Stimulated activated naive CD8-positive, alpha-beta T cell treated with anti-CD3 and anti-CD28 coated beads, Interleukin-15, Interleukin-2, amounts not matched to agents 100 ng/mL and 50 ng/mL, for 24 hours (primary cell): ENCODE results near the gene HNRNPA1.
"Not testable (repeated sequence)": the region's sequence is repeated elsewhere in the genome, so short reads cannot be mapped to it uniquely, and the experiment has no call there.

ENCODE experiments used
- H3K27ac Mint-ChIP-seq: one replicate; pipeline ENCODE4 v1.8.0; 2021; ENCODE audit warnings: mild to moderate bottlenecking, mixed read lengths
- H3K27me3 Mint-ChIP-seq: one replicate; pipeline ENCODE4 v1.8.0; 2021; ENCODE audit warnings: mixed read lengths
- H3K36me3 Mint-ChIP-seq: one replicate; pipeline ENCODE4 v1.8.0; 2021; ENCODE audit warnings: low read depth, mixed read lengths
- H3K4me1 Mint-ChIP-seq: one replicate; pipeline ENCODE4 v1.8.0; 2021; ENCODE audit warnings: low read depth, mixed read lengths
- H3K4me3 Mint-ChIP-seq: one replicate; pipeline ENCODE4 v1.8.0; 2021; ENCODE audit warnings: mild to moderate bottlenecking, mixed read lengths
- H3K9me3 Mint-ChIP-seq: one replicate; pipeline ENCODE4 v1.8.0; 2021; ENCODE audit warnings: mixed read lengths

The HNRNPA1 gene

GRCh38 chr12:54284070-54284780 lies 3.7 kb downstream of the HNRNPA1 start:
- H3K27ac Mint-ChIP-seq, H3K4me3 Mint-ChIP-seq, H3K9me3 Mint-ChIP-seq, H3K27me3 Mint-ChIP-seq, H3K36me3 Mint-ChIP-seq: not testable (repeated sequence)
- peaks cover 55% of the 10 kb centered on the region for H3K4me1 Mint-ChIP-seq

GRCh38 chr12:54285150-54286041 lies 4.9 kb downstream of the HNRNPA1 start:
- H3K27ac Mint-ChIP-seq: peak overlapping the region; percentile 76
- H3K4me3 Mint-ChIP-seq: no peak overlapping the region
- no peaks in the 10 kb centered on the region for H3K9me3 Mint-ChIP-seq
- H3K4me1 Mint-ChIP-seq: peaks cover 55% of the 10 kb centered on the region
- H3K36me3 Mint-ChIP-seq: no peaks in the 10 kb centered on the region
- H3K27me3 Mint-ChIP-seq: no peaks in the 10 kb centered on the region

DNA sequence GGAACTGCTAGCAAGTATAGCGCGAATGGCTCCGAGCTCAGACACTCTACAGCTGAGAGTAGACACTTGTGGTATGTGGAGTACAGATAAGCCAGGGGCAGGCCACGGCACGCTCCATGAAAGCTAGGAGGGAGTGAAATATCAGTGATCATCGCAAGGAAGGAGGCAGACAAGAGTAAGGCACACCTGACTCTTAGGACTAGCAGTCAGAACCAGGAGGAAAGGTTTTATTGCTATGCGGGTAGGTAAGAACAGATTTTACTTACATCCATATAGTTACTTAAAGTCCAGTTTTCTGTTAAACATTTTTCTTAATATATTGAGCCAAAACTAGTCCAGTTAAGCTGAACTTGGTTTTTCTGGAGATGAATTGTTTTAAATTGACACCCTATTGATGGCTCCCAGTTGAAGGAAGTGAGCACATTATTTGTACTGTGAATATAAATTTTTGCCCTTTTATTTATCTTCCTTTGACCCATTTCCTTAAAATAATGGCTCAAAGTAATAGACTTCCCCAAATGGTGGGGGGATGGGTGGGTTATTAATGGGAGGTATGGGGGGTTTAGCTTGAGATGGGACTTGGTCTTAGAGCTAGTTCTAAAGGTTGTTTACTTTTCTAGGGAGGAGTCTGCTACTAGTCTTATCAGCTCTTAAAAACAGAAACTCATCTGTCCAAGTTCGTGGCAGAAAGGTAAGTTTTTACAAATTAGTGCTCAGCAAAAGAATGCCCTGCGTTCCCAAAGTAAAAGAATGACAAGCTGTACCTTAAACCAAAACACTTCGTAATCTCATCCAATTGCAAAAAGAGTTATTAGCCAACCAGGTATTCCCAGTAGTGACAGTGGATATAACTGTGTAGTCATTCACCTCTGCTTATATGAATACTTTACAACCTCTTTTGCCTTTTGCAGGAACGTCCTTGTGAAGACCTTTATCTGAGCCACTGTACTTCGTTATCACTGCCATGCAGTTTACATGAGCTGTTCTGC lies 5.8 kb downstream of the HNRNPA1 start:
- H3K27me3 Mint-ChIP-seq: no peaks in the 10 kb centered on the region
- H3K4me3 Mint-ChIP-seq: no peak overlapping the region
- H3K9me3 Mint-ChIP-seq: no peaks in the 10 kb centered on the region
- H3K4me1 Mint-ChIP-seq: peaks cover 54% of the 10 kb centered on the region
- peak overlapping the region; percentile 74 for H3K27ac Mint-ChIP-seq
- no peaks in the 10 kb centered on the region for H3K36me3 Mint-ChIP-seq

GRCh38 chr12:54287261-54288157 lies 7.0 kb downstream of the HNRNPA1 start:
- no peaks in the 10 kb centered on the region for H3K27me3 Mint-ChIP-seq
- no peaks in the 10 kb centered on the region for H3K9me3 Mint-ChIP-seq
- H3K4me3 Mint-ChIP-seq: no peak overlapping the region
- H3K27ac Mint-ChIP-seq: peak overlapping the region; percentile 3
- no peaks in the 10 kb centered on the region for H3K36me3 Mint-ChIP-seq
- H3K4me1 Mint-ChIP-seq: peaks cover 43% of the 10 kb centered on the region

- Mint-ChIP-seq H3K27me3 (no peaks in the 10 kb centered on the region), H3K9me3 (no peaks in the 10 kb centered on the region), H3K4me3 (no peak overlapping the region), H3K4me1 (no peaks in the 10 kb centered on the region), H3K36me3 (no peaks in the 10 kb centered on the region), H3K27ac (no peak overlapping the region)
These were observed 11.8 kb downstream of the HNRNPA1 start for GRCh38 chr12:54292083-54292930.

GRCh38 chr12:54292931-54293241 lies 12.4 kb downstream of the HNRNPA1 start:
- Mint-ChIP-seq H3K36me3 (no peaks in the 10 kb centered on the region), H3K4me3 (no peak overlapping the region), H3K27ac (no peak overlapping the region), H3K27me3 (peaks cover 2% of the 10 kb centered on the region), H3K4me1 (peaks cover 3% of the 10 kb centered on the region), H3K9me3 (no peaks in the 10 kb centered on the region)

DNA sequence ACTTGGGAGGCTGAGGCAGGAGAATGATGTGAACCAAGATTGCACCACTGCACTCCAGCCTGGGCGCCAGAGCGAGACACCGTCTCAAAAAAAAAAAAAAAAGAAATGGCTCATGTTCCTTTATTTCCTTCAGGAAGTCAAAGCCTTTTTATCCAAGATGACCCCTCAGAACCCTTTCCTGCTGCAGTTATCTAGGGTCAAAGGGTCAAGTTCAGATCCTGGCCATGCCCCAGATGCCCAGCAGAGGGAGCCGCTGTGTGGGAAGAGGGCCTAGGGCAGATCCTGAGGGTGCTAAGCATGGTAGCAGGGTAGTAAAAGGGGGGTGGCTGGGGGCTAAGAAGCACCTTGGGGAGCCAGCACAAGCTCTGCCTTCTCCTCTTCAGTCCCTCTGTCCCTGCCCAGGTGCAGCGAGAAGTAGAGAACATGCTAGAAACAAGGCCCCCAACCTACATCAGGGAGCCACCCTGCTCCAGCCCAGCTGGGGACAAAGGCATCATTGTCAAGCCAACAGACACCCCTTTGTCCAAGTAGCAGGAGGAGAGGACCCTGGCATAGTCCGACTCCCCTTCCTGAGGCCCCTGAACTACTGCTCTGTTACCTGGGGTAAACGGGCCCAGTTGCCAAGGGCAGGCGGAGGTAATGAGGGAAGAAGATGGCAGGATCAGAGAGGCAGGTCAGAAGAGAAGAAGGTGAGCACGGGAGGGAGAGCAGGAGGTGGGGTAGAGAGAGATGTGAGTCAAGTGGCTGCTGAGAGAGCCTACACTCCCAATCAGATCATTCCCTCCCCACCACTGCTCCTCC lies 13.8 kb downstream of the HNRNPA1 start:
- no peak overlapping the region for H3K4me3 Mint-ChIP-seq
- H3K27me3 Mint-ChIP-seq: peaks cover 12% of the 10 kb centered on the region
- H3K9me3 Mint-ChIP-seq: no peaks in the 10 kb centered on the region
- H3K27ac Mint-ChIP-seq: no peak overlapping the region
- peaks cover 6% of the 10 kb centered on the region for H3K4me1 Mint-ChIP-seq
- no peaks in the 10 kb centered on the region for H3K36me3 Mint-ChIP-seq

DNA sequence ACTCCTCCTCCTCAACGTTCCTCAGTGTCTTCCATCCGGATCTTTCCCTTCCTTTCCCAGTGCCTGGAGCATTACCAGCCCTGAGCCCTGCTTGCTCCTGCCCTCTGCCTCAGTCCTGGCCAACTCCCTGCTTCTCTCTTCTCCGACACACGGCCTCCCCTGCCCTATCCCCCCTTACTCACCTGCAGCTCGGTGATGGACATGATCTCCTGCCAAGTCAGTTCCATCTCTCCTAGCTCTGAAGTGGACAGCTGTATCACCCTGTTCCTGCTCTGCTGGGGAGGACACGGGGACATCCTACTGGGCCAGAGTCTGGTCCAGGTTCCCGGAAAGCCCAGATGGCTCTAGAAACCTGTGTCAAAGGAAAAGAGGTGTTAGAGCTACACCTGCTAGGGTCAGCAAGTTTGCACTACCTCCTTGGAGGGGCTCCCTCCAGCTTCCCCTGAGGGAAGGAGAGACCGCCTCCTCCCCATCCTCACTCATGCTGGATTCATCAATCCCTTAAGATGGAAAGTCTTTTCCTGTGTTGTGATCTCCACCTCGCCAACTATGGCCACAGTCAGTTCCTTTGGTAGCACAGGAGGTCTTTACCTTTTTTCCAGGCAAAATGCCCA lies 14.5 kb downstream of the HNRNPA1 start:
- H3K4me3 Mint-ChIP-seq: no peak overlapping the region
- H3K27me3 Mint-ChIP-seq: peaks cover 19% of the 10 kb centered on the region
- no peak overlapping the region for H3K27ac Mint-ChIP-seq
- no peaks in the 10 kb centered on the region for H3K9me3 Mint-ChIP-seq
- no peaks in the 10 kb centered on the region for H3K36me3 Mint-ChIP-seq
- peaks cover 8% of the 10 kb centered on the region for H3K4me1 Mint-ChIP-seq

GRCh38 chr12:54296393-54297099 lies 16.0 kb downstream of the HNRNPA1 start:
- H3K36me3 Mint-ChIP-seq: no peaks in the 10 kb centered on the region
- peaks cover 29% of the 10 kb centered on the region for H3K27me3 Mint-ChIP-seq
- H3K4me3 Mint-ChIP-seq: no peak overlapping the region
- H3K4me1 Mint-ChIP-seq: peaks cover 18% of the 10 kb centered on the region
- no peak overlapping the region for H3K27ac Mint-ChIP-seq
- no peaks in the 10 kb centered on the region for H3K9me3 Mint-ChIP-seq

- Mint-ChIP-seq H3K27me3 (peaks cover 49% of the 10 kb centered on the region), H3K9me3 (no peaks in the 10 kb centered on the region), H3K4me3 (no peak overlapping the region), H3K27ac (no peak overlapping the region), H3K4me1 (peaks cover 27% of the 10 kb centered on the region), H3K36me3 (no peaks in the 10 kb centered on the region)
These were observed 18.4 kb downstream of the HNRNPA1 start for GRCh38 chr12:54298904-54299303.

DNA sequence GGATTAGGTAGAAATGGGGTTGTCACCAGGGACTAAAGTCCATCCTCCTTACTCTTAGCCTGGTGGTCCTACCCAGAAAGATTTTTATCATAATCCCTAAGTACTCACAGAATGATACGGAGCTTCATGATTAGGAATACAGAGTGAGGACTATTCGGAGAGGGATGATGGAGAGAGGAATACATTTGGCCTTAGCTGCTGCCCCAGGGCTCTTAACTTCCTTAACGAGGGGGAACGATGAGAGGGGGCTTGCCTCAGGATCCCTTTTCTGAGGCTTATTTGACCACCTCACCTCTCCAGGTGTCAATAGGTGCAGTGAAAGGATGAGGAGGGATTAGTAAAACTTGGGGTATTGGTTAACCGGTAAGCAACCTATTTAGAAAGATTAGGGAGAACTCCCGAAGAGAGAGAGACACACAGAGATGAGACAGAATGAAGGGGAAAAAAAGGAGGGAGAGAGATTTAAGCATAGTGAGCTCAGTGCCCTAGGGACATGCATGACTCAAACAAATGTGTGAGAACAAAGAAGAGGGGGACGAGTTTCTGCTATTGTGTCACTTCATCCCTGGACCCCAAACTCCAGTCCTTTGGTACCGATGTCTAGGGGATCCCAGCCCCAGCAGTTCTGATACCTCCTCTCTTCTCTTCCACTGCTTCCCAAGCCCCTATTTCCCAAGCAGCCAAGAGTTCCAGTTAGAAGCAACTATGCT lies 19.1 kb downstream of the HNRNPA1 start:
- no peaks in the 10 kb centered on the region for H3K9me3 Mint-ChIP-seq
- H3K27ac Mint-ChIP-seq: no peak overlapping the region
- H3K4me3 Mint-ChIP-seq: peak overlapping the region; percentile 26
- H3K27me3 Mint-ChIP-seq: peaks cover 57% of the 10 kb centered on the region
- peaks cover 33% of the 10 kb centered on the region for H3K4me1 Mint-ChIP-seq
- H3K36me3 Mint-ChIP-seq: no peaks in the 10 kb centered on the region
